Activated gamma-delta T cell treated with anti-CD3 and anti-CD28 coated beads, Interleukin-2, amount 50 U/mL, for 16 hours (primary cell): ENCODE measurements around the gene BLVRB.
"Not testable (repeated sequence)": the region's sequence is repeated elsewhere in the genome, so short reads cannot be mapped to it uniquely, and the experiment has no call there.

Experiments used
- DNase-seq: peaks from one replicate; pipeline ENCODE4 v3.0.0-alpha.2; 2020; ENCODE audit warnings: low read depth

The BLVRB gene

GRCh38 chr19:40449506-40449905, 16.0 kb downstream of the BLVRB start:
- DNase-seq = no peak

GRCh38 chr19:40446263-40446784, 19.2 kb downstream of the BLVRB start:
- DNase-seq = no peak

- DNase-seq = no peak
These were observed 19.7 kb downstream of the BLVRB start for GRCh38 chr19:40445780-40446262.

GRCh38 chr19:40444825-40445312, 20.7 kb downstream of the BLVRB start:
- no peak for DNase-seq

- DNase-seq = peak; percentile 96
These were observed 21.3 kb downstream of the BLVRB start, which contains the start of gene SERTAD3 for GRCh38 chr19:40444000-40444824. Gene SERTAD3 (minus strand): TSS chr19:40444335. CDS start chr19:40442080, 2,255 bp downstream.

- DNase-seq = peak; percentile 97
These were observed 22.2 kb downstream of the BLVRB start for GRCh38 chr19:40443131-40443999.

- no peak for DNase-seq
These were observed 23.0 kb downstream of the BLVRB start for GRCh38 chr19:40442328-40443130.

GRCh38 chr19:40441719-40442253, 23.8 kb downstream of the BLVRB start:
- no peak for DNase-seq

GRCh38 chr19:40438284-40438683, 27.3 kb downstream of the BLVRB start:
- no peak for DNase-seq

GRCh38 chr19:40433391-40434216, 31.9 kb downstream of the BLVRB start:
- DNase-seq = peak; percentile 19

GRCh38 chr19:40432760-40433159, 32.8 kb downstream of the BLVRB start:
- DNase-seq = not testable (repeated sequence)

- no peak for DNase-seq
These were observed 33.8 kb downstream of the BLVRB start for GRCh38 chr19:40431698-40432097.

GRCh38 chr19:40430242-40430641, 35.3 kb downstream of the BLVRB start:
- DNase-seq = not testable (repeated sequence)

- DNase-seq = not testable (repeated sequence)
These were observed 37.3 kb downstream of the BLVRB start for GRCh38 chr19:40428197-40428596.

GRCh38 chr19:40425450-40426287, 39.9 kb downstream of the BLVRB start, which contains the start of gene SERTAD1:
Gene SERTAD1 (minus strand): TSS chr19:40425992. CDS start chr19:40423546, 2,446 bp downstream.
- DNase-seq = peak; percentile 100

- DNase-seq = no peak
These were observed 40.7 kb downstream of the BLVRB start for GRCh38 chr19:40424637-40425449.

- no peak for DNase-seq
These were observed 41.6 kb downstream of the BLVRB start for GRCh38 chr19:40423938-40424337.
